ENCODE measurements around the gene DCDC2C.
"Not testable (repeated sequence)": the region's sequence is repeated elsewhere in the genome, so short reads cannot be mapped to it uniquely, and the experiment has no call there.

Gene DCDC2C, protein sequence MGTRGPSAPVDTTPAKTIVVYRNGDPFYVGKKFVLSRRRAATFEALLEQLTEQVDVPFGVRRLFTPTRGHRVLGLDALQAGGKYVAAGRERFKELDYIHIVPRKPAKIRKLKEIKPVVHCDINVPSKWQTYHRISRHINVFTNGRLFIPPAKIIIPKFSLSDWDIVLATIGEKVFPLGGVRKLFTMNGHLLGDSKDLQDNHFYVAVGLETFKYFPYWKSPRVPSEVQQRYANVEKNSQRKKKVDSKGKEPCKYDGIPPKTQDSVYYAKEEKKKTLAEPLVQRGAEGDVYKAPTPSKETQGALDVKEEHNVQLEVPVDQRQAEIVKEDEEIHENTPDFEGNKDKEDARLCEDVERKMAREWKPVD

DNA sequence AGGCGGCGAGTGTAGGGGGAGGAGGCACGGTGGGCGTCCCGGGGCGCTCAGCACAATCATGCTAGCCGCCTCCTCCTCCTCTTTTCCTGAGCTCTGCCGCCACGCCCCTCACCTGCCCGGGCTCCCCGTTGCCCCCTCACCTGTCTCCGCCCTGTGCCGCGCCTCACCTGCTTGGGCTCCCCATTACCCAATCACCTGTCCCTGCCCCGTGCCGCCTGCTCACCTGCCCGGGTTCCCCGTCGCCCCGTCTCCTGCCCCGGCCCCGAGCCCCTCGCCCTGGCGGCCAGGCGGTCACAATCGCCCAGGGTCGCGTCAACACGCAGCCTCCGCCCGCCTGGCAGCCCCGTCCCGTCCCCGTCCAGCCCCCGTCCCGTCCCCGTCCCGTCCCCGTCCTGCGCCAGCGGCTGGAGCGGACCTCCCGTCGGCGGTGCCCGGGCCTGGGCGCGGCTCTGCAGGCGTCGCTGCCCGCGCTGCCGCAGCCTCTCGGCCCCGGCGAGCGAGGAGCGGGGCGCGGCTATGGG, at the start of gene DCDC2C:
DCDC2C (plus strand) TSS at position 340 of the 521 bp plus-strand sequence; CDS start at position 517, 177 bp downstream.
- no peak for DNase-seq (ENCODE audit: low read depth)

DNA sequence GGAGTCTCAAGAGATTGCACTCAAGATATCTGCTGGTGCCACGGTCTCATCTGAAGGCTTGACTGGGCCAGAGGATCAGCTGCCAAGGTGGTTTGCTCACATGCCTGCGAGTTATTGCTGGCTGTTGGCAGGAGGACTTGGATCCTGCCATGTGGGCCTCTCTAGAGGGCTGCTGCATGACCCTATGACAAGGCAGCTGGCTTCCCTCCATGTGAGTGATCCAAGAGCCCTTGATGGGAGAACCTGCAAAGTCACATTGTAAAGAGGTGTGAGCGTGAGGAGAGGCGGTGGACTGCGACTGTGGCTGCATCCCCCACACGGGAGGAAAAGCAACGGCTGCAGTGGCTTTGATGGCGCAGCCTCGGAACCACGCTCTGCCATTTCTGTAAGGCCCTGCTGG, 49.4 kb upstream of the DCDC2C start:
- no peak for DNase-seq (ENCODE audit: low read depth)

DNA sequence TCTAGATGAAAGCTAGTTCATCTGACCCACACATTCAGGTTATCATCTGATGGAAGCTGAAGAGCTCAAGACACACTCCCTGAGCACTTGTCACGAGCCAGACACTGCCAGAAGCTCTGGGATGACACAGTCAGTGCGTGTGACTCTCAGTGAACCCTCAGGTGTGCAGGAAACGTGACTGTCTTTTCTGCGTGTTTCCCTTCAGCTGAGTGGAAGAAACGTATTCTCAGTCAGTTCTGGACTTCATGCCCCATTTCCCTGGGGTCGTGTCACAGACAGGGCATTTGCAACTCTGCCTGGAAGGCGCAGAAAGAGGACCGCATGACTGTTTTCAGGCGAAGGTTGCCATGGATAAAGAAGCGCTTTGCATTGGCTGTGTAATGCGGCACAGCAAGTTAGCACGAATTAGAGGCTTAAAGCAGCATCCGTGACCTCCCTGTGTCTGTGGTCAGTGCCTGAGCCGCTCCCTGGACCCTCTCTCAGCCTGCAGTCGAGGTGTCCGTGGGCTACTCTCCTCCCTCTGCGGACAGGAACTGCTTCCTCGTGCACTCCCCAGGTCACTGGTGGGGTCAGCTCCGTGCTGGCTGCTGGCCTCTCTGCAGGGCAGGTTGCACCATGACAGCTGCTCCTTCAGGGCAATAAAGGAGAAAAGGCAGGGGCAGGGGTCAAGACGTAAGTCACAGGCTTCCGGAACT, 48.7 kb upstream of the DCDC2C start:
- DNase-seq (ENCODE audit: low read depth), result no peak

DNA sequence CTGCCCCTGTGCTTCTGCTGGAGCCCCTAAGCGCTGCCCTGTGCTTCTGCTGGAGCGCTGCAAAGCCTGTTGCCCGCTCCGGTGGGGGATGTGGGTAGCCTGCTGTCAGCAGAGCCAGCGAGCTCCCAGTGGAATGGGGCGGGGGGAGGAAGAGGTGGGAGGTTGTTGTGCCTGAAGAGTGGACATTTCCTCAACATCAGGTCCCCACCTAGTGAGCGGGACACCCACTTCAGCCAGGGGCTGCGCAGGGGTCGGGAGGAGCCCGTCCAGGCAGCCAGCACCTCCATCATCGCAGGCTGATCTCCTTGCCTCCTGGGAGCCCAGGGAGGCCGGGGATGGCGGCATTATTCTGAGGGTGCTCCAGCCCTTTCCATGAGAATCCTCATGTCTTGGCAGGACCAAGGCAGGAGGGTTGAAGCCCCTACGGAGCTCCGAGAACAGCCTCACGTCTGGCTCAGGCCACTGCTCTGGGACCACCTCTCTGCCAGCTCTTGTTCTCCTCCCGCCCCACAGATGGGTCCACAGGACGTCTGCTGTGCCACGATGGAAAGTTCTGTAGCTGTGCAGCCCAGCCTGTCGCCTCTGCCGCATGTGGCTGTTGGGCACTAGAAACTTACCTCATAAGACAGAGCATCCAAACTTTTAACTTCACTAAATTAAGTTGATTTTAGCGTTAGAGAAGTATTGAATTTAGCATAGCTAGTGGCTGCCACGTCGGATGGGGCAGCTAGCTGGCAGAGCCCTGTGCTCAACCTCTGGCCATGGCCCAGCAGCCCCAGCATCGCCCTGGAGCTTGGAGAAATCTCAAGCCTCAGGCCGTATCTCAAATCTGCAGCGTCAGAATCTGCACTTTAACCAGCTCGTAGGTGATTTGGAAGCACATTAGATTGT, 47.3 kb upstream of the DCDC2C start:
- no peak for DNase-seq (ENCODE audit: low read depth)

DNA sequence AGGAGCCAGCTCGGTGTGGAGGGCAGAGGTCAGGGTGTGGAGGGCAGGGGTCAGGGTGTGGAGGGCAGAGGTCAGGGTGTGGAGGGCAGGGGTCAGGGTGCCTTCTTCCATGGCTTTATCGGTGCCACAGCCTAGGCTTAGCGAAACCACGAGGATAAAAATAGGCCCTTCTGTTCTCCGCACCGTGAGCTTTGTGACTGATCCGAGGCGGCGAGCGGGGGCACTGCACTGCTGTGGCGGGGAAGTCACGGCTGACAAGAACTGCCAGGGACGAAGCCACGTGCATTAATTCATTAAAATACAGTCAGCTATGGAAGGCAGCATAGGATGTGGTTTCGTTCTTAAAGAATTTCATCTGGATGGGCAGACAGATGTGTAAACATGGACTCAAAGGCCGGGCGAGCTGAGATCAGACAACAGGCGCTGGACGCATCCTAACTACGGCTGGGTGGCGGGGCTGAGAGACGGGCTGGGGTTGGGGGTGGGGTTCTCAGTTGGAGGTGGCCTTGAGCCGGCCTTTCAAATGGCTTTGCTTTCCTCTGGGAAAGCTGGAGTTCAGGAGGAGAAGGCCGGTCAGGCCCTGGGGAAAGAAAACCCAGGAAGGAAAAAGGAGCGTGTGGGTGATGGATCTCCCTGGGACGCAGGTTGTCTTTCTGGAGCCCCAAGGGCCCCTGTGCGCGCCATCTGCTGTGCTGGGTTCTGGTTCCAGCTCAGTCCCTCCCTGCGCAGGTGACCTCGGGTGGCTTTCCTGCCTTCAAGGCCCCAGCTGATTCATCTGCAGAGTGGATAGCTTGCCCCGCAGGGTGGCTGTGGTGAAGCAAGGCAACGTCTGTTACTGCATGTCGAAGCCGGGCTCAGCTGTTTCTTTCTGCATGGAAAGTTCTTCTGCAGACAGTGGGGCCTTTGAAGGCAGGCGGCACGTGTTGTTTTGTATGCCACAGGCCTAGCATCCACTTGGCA, 46.3 kb upstream of the DCDC2C start:
- DNase-seq (ENCODE audit: low read depth), result no peak

DNA sequence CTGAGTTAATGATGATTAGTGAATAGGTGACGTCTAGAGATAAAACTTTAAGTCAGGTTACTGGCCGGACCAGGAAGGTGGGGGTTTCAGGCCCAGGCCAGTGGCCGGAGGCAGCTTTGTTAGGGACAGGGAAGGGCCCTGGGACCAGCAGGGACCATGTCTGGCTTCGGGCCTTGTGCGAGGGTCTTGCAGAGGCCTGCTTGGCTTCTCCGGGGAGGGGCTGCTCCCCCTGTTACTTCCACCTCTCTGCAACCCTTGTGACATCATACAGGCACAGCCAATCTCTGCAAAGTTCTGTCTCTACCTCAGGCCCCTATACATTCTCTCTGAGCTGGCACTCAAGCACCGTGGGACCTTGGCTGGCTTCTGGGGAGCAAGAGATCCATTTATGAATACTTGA, 45.5 kb upstream of the DCDC2C start, which contains the start of gene ALLC:
ALLC (plus strand) TSS at position 320 of the 400 bp plus-strand sequence. CDS start 12,958 bp downstream, outside the sequence.
- DNase-seq (ENCODE audit: low read depth), result no peak

DNA sequence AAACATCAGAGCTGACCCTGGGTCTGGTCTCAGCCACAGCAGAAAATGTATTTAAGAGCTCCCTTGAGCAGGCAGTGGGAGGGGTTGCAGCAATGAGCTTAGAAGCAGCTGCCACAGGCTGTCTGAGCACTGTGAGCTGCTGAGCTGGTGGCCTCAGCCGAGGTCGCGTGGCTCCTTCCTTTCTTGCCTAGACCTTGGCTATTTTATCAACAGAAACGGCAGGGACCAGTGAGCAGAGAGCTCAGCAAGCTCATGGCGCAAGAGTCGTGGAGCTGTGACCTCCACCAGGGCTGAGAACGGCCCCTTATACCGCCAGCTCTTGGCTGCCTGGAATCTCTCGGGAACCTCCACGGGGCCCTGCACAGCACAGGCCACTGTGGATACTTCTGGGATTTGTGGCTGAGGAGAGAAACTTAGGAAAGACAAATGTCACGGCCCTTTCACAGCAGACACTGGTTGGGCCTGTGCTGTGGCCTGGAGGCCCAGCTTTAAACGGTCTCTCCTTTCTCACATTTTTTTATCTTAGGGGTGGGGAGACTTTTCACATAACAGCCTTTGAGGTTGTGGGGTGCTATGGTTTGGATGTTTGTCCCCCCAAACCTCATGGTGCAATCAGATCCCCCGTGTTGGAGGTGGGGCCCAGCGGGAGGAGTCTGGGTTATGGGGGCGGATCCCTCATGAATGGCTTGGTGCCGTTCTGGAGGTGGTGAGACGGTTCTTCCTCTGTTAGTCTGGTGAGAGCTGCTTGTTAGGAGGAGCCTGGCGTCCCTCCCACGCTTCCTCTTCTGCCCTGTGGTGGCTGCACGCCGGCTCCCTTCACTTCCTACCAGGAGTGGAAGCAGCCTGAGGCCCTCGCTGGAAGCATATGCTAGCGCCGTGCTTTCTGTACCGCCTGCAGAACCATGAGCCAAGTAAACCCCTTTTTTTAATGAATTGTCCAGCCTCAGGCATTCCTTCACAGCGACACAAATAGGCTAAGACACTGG, 43.6 kb upstream of the DCDC2C start:
- DNase-seq (ENCODE audit: low read depth), result no peak

DNA sequence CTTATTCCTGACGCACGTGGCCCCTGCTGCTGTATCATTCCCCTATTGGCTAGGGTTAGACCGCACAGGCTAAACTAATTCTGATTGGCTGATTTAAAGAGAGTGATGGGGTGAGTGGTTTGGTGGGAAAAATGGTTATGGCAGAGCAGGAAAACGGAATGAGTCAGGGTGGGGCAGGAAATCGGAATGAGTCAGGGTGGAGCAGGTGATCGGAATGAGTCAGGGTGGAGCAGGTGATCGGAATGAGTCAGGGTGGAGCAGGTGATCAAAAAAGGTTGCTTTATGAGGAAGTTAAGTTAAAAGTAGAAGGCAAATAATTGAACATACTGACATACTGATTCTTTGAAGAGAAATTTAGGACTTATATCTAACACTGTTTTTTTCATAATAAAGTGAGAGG, 42.7 kb upstream of the DCDC2C start:
- DNase-seq (ENCODE audit: low read depth), result not testable (repeated sequence)

DNA sequence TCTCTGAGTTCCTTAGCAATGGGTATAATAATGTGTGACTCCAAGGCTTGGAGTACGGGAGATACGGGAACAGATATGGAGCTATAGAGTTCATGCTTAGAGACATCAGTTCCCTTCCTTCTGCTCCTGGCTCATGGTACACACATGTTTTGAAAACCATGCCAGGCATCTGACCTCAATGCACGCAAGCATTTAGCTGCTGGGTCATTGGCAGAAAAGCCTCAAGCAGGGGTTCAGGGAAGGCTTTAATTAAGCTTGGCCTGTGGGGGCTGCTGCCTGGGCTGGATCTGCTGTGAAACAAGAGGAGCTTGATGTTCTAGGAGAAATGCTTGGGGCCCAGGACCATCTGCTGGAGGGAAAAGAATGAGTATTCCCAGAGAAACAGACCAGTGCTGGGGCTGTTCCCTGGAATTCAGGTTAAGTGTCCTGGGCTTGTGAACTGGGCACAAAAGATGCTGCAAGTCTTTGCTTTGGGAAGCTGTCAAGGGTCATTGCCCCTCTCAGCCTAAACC, 42.2 kb upstream of the DCDC2C start:
- no peak for DNase-seq (ENCODE audit: low read depth)

DNA sequence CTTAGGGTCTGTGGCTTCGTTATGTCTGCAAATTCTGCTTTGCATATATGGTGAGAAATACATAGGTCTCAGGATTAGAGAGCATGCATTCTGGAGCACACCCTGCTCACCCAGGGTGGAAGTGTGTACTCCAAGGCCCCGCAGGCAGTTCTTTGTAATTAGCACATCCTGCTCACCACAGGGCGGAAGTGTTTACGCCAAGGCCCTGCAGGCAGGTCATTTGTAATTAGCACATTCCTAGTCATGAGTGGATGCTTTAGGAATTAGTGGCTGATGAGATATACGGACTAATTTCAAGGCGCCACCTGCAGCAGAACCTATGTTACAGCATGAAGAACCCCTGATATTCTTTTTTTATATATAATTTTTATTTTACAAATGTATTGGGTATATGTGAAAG, 41.1 kb upstream of the DCDC2C start:
- no peak for DNase-seq (ENCODE audit: low read depth)

DNA sequence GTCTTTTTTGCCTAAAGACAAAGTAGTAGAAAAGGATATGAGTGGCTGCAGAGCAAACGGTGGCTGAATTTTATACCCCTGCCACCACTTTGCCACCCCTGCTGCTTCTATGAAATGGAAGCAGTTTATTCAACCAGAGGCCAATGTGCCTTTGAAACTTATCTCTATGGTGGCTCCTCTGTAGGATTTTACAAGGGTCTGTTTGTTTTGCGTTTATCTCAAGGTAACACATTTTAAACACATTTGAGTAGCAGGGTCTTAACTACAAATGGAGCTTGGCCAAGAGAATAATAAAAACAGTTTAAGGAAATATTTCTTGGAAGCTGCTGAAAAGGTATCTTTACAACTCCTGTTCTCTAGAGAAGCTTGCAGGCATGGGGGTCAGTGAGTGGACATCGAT, 39.3 kb upstream of the DCDC2C start:
- no peak for DNase-seq (ENCODE audit: low read depth)

DNA sequence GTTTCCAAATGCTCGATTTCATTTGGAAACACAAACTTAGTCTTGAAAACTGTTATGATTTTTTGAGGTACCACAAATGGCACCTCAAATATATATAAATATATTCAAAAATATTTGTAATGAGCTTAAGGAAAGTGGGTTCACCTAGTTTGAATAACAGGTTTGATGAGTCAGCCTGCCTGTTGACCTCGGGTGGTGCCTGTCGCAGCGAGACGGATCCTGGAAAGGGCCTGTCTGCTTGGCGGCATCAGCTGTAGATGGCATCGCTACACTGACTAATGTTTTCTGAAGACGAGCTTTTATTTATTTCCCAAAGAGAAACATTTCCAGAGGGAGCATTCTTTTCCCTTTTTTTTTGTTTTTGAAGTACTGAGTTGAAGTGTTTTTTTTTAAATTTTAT, 38.5 kb upstream of the DCDC2C start:
- no peak for DNase-seq (ENCODE audit: low read depth)

DNA sequence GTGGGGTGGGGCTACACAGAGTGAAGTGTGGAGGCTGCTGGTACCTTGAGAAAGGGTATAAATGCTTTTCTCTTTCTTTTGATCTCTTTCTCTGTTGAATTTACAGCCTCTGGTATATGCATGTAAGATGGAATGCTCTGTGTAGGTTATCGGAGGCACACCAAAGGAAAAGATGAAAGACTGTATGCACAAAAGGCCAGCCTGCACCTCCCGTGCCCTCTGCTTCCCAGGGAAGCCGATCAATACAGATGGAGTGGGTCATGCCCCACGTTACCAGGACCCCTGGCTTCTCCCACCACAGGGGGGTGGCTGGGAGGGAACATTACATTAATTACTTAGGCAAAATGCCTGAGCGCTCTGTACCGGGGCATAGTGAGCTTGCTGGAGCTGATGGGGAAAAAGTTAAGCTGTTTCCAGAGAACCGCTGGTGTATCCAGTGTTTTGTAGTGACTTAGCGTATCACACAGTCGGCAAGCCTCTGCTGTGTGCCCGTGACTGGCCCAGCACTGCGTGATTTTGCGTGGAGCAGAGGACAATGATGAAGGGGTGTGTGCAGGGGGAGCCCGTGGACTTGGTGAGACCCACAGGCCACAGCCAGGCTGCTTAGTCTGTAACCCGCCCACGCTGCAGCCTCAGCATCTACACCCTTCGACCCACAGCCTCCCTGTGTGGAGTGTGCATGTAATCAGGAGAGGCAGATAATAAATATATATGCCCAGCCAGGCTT, 37.3 kb upstream of the DCDC2C start:
- no peak for DNase-seq (ENCODE audit: low read depth)

DNA sequence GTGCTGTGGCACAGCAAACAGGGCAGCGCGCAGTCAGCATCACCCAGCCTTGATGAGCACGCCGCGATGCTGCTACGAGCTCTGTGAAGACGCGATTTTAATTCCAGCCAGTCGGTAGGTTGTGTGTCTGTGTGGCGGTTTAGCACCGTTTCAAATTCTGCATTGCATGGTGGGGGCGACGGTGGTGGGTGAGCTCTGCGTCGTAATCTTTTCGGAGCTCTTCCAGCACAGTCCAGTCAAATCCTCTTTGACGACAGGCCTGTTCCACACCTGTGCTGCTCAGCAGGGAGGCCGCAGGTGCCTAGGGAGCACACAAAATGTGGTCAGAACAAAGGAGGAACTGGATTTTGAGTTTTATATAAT, 36.8 kb upstream of the DCDC2C start:
- DNase-seq (ENCODE audit: low read depth), result no peak

DNA sequence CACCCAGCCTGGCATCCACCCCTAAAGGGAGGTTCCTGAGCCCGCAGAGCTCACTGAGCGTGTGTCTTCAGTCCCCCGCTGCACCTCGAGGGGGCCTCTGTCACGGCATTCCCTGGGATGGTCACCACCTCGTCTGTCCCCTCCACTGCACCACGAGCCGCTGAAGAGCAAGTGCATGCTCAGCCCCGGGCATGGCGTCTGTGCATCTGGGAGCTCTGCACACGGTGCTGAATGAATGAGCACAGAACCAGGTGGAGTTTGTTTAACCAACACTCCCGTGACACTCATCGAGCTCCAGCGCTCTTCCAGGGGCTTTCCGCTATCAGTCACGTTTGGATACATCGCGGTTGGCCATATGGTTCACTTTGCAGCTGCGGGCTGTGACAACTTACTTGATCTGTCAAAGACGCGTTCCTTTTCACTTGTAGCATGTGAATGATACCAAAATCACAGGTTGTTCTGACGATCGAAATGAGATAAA, 36.2 kb upstream of the DCDC2C start:
- DNase-seq (ENCODE audit: low read depth), result no peak

DNA sequence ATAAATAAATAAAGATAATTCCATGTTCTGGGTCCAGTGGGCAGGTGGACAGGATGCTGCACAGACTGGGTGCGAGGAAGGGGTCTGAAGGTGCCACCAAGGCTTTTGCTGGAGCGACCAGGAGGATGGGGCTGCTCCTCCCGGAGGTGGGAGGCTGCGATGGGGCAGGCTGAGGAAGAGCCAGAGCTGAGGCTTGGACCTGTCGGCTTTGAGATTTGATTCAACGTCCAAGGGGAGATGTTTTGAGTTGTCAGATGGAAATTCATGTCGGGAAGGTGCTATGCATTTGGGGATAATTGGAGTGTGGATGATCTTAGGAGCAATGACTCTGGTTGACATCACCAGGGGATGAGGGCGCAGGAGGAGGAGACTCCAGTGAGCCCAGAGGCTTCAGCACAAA, 33.7 kb upstream of the DCDC2C start:
- no peak for DNase-seq (ENCODE audit: low read depth)

DNA sequence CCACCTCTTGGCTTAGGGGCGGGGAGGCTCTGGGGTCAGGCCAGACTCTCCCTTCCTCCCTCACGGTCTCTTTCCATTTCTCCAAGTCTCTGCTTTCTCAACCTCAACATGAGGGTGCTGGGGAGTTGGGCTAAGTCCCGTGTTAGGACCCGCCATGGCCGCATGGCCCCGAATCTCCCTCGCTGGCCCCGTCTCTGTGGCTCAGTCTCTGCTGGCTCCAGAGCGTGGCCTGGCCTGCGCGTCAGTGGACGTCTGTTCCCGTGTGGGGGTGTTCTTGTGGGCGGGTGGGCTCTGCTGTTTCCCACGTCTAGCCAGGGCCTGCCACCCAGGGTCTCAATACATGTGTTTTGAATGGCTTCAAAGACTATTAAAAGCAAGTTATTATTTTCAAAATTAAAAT, 33.0 kb upstream of the DCDC2C start:
- DNase-seq (ENCODE audit: low read depth), result no peak

DNA sequence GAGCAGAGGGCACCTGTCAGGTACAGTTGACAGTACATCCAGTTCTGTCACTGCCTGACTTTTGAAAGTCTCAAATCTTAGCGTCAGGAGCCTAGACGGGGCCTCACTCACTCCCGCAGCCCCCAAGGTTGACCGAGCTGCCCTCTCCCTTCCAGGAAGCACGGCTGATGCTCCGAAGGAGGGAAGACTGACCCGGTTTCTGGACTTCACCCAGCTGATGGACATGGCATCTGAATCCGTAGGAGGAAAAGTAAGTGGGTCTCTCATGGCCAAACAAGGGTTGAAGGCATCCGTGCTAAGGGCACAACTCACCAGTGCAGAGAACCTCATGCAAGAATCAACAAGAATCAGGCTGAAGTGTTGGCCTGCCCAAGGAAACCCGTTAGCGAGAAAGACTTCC, 32.4 kb upstream of the DCDC2C start:
- no peak for DNase-seq (ENCODE audit: low read depth)
